SU-DHL-6 (cell line): ENCODE measurements around the gene MARVELD2.
"Not testable (repeated sequence)": the region's sequence is repeated elsewhere in the genome, so short reads cannot be mapped to it uniquely, and the experiment has no call there.

Source experiments
- H2AFZ ChIP-seq: fragments of 200-600 bp; sonication (generic); 2 replicates; pipeline ENCODE4 v1.6.1; 2014; ENCODE audit warnings: low read depth, mild to moderate bottlenecking, moderate library complexity, mixed read lengths, antibody characterized with exemption, low read length; ENCODE audit not compliant: severe bottlenecking
- H3F3A ChIP-seq: fragments of 200-600 bp; shearing (Covaris generic); 2 replicates; pipeline ENCODE4 v1.6.0; 2016; ENCODE audit warnings: antibody characterized with exemption, mild to moderate bottlenecking; ENCODE audit not compliant: insufficient read depth
- H3K27ac ChIP-seq: fragments of 200-600 bp; sonication (generic); 2 replicates; pipeline ENCODE4 v1.5.1; 2016; ENCODE audit warnings: low read depth, mild to moderate bottlenecking, low read length, moderate library complexity, mixed read lengths
- H3K27me3 ChIP-seq: fragments of 200-600 bp; sonication (generic), shearing (Covaris generic); 2 replicates; pipeline ENCODE4 v1.6.0; 2014; ENCODE audit warnings: mild to moderate bottlenecking, low read length
- H3K36me3 ChIP-seq: fragments of 200-600 bp; sonication (generic); 2 replicates; pipeline ENCODE4 v1.6.1; 2014; ENCODE audit warnings: mild to moderate bottlenecking, low read length, mixed read lengths
- H3K4me2 ChIP-seq: fragments of 300-600, 200-600 bp; shearing (Covaris generic), sonication (generic); 2 replicates; pipeline ENCODE4 v1.6.0; 2014; ENCODE audit warnings: low read length, low read depth, mild to moderate bottlenecking; ENCODE audit not compliant: poor library complexity, severe bottlenecking
- H3K4me3 ChIP-seq: fragments of 200-600 bp; sonication (generic); 2 replicates; pipeline ENCODE4 v1.5.1; 2014; ENCODE audit warnings: antibody characterized with exemption, low read length, mild to moderate bottlenecking, mixed read lengths; ENCODE audit not compliant: insufficient read depth, poor library complexity, severe bottlenecking
- H3K79me2 ChIP-seq: fragments of 200-600 bp; sonication (generic); 2 replicates; pipeline ENCODE4 v1.6.1; 2014; ENCODE audit warnings: mild to moderate bottlenecking, low read length, moderate library complexity; ENCODE audit not compliant: insufficient read depth
- H3K9ac ChIP-seq: fragments of 200-600 bp; sonication (generic); 2 replicates; pipeline ENCODE4 v1.7.0; 2014; ENCODE audit warnings: mild to moderate bottlenecking, low read length
- H3K9me2 ChIP-seq: fragments of 200-600 bp; sonication (generic); replicated peaks from 2 replicates; pipeline ENCODE4 v1.6.1; 2014; ENCODE audit warnings: low read length; ENCODE audit not compliant: insufficient read depth
- H3K9me3 ChIP-seq: fragments of 200-600 bp; sonication (generic); 2 replicates; pipeline ENCODE4 v1.6.1; 2014; ENCODE audit warnings: low read length, mixed read lengths; ENCODE audit not compliant: insufficient read depth
- H4K20me1 ChIP-seq: fragments of 200-600 bp; sonication (generic); 2 replicates; pipeline ENCODE4 v1.6.1; 2014; ENCODE audit warnings: low read depth, mild to moderate bottlenecking, antibody characterized with exemption, low read length, moderate library complexity, mixed read lengths
- EZH2phosphoT487 ChIP-seq: fragments of 200-600 bp; sonication (generic), shearing (Covaris generic); conservative IDR thresholded peaks from 2 replicates; pipeline ENCODE4 v1.6.1; 2018; ENCODE audit warnings: mild to moderate bottlenecking, antibody characterized with exemption, low read length, moderate library complexity, mixed read lengths
- TF ChIP-seq, protein P1 (sequence below): fragments of 200-600 bp; sonication (generic); IDR thresholded peaks from one replicate; pipeline ENCODE4 v1.5.1; 2017; ENCODE audit warnings: antibody characterized with exemption, mild to moderate bottlenecking, low read length, moderate library complexity; ENCODE audit not compliant: insufficient read depth, poor library complexity, severe bottlenecking

Gene MARVELD2

DNA sequence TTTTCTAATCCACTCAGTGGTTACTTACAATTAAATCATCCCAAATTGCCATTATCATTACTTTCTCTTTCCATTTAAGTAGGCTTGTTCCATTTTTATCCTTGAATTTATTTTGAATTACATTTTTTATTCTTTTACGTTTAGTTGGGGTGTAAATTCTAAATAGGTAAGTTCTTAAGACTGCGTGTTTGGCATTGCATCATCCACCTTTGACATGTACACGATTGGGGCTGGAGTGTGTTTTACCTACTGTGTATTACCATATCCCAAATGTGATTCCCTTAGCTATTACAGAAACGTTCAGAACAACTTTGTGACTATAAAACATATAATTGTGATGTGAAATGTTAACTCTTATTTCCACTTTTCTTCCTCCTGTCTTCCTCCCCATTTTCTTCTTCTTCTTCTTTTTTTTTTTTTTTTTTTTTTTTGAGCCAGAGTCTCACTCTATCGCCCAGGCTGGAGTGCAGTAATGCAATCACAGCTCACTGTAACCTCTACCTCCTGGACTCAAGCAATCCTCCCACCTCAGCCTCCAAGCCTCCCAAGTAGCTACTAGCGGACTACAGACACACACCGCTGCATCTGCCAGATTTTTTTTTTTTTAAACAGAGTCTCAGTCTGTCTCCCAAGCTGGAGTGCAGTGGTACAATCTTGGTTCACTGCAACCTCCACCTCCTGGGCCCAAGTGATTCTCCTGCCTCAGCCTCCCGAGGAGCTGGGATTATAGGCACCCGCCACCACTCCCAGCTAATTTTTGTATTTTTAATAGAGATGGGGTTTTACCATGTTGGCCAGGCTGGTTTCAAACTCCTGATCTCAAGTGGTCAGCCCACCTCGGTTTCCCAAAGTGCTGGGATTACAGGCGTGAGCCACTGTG lies 16.7 kb downstream of the MARVELD2 start:
- H3K9me3 ChIP-seq: no peaks in the 10 kb centered on the region
- no peaks in the 10 kb centered on the region for H3K27me3 ChIP-seq
- H3K79me2 ChIP-seq: no peaks in the 10 kb centered on the region
- H3K9me2 ChIP-seq: no peaks in the 10 kb centered on the region
- H3K4me3 ChIP-seq: no peak overlapping the region
- no peak overlapping the region for H3K27ac ChIP-seq
- H3K9ac ChIP-seq: no peak overlapping the region
- H4K20me1 ChIP-seq: no peaks in the 10 kb centered on the region
- no peak for TF ChIP-seq EZH2phosphoT487
- TF ChIP-seq, protein P1, sequence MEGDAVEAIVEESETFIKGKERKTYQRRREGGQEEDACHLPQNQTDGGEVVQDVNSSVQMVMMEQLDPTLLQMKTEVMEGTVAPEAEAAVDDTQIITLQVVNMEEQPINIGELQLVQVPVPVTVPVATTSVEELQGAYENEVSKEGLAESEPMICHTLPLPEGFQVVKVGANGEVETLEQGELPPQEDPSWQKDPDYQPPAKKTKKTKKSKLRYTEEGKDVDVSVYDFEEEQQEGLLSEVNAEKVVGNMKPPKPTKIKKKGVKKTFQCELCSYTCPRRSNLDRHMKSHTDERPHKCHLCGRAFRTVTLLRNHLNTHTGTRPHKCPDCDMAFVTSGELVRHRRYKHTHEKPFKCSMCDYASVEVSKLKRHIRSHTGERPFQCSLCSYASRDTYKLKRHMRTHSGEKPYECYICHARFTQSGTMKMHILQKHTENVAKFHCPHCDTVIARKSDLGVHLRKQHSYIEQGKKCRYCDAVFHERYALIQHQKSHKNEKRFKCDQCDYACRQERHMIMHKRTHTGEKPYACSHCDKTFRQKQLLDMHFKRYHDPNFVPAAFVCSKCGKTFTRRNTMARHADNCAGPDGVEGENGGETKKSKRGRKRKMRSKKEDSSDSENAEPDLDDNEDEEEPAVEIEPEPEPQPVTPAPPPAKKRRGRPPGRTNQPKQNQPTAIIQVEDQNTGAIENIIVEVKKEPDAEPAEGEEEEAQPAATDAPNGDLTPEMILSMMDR: no peak
- no peaks in the 10 kb centered on the region for H3F3A ChIP-seq
- no peak overlapping the region for H3K4me2 ChIP-seq
- no peak overlapping the region for H2AFZ ChIP-seq
- no peaks in the 10 kb centered on the region for H3K36me3 ChIP-seq

DNA sequence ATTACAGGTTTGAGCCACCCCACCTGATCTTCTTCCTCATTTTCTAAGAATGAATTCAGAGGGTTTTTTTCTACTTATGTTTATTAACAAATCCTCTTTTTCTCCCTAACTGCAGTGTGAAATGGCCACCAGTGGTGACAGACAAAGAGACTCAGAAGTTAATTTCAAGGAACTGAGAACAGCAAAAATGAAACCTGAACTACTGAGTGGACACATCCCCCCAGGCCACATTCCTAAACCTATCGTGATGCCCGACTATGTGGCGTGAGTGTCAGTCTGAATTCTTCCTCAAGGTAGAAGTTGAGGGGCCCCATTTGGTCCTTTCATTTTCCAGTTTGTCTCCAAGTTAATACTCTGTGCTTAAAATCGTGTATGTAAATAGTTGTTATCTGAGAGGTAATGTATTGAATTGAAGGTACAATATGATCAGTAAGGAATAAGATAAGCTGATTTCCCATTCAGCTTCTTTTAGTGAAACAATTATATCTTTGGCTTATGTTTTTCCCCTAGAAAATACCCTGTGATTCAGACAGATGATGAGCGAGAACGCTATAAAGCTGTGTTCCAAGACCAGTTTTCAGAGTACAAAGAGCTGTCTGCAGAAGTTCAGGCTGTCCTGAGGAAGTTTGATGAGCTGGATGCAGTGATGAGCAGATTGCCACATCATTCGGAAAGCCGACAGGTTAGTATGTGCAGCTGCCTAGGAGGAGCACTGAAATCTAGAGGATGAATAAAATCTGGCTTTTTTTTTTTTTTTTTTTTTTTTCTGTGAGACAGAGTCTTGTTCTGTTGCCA lies 17.7 kb downstream of the MARVELD2 start:
- Histone ChIP-seq H3K4me3 (no peak overlapping the region), H3K27me3 (no peaks in the 10 kb centered on the region), H3K9me3 (no peaks in the 10 kb centered on the region), H2AFZ (no peak overlapping the region), H3K36me3 (no peaks in the 10 kb centered on the region), H3K9me2 (no peaks in the 10 kb centered on the region), H4K20me1 (no peaks in the 10 kb centered on the region), H3F3A (no peaks in the 10 kb centered on the region), H3K4me2 (no peak overlapping the region), H3K27ac (no peak overlapping the region), H3K79me2 (no peaks in the 10 kb centered on the region), H3K9ac (no peak overlapping the region)
- TF ChIP-seq EZH2phosphoT487: no peak
- TF ChIP-seq, protein P1: no peak

DNA sequence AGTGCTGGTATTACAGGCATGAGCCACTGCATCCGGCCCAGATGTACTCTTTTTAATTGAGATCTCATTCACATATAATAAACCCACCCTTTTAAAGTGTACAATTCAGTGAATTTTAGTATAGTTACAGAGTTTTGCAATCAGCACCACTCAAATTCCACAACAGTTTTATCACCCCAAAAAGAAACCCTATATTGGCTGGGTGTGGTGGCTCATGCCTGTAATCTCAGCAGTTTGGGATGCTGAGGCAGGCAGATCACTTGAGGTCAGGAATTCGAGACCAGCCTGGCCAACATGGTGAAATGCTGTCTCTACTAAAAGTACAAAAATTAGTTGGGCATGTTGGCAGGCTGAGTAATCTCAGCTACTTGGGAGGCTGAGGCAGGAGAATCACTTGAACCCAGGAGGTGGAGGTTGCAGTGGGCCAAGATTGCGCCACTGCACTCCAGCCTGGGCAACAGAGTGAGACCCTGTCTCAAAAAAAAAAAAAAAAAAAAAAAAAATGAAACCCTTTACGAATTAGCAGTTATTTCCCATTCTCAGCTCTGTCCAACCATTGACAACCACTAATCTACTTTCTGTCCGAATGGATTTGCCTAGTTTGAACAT lies 20.5 kb downstream of the MARVELD2 start:
- not testable (repeated sequence) for H3K9ac ChIP-seq, H4K20me1 ChIP-seq, H3K27me3 ChIP-seq, H3K9me3 ChIP-seq, H3K79me2 ChIP-seq, H3F3A ChIP-seq, H3K9me2 ChIP-seq, H2AFZ ChIP-seq, H3K36me3 ChIP-seq, H3K4me2 ChIP-seq, H3K4me3 ChIP-seq, H3K27ac ChIP-seq
